GM23338 (cell line): Measurements from ENCODE around the gene ULK4. TPM values are rescaled to one million over a fixed set of nuclear protein-coding genes. Genes with fewer than 3 reads are reported as not detected.

Experiments
- ATAC-seq: fragments of 200-7000 bp; cut with Tn5 transposase; 3 replicates; pipeline ENCODE4 v1.9.1; 2020
- DNase-seq: peaks from one replicate; pipeline ENCODE4 v3.0.0-alpha.2; 2015; ENCODE audit warnings: low spot score
- H2AFZ ChIP-seq: fragments of 200-600 bp; sonication (generic); 2 replicates; pipeline ENCODE4 v1.8.0; 2016; ENCODE audit warnings: antibody characterized with exemption, mild to moderate bottlenecking, moderate library complexity
- H3F3A ChIP-seq: fragments of 200-600 bp; sonication (generic); replicated peaks from 2 replicates; pipeline ENCODE4 v1.8.0; 2017; ENCODE audit warnings: antibody characterized with exemption, mixed run types, low read depth
- H3K27ac ChIP-seq: fragments of 200-600 bp; sonication (generic); 2 replicates; pipeline ENCODE4 v1.6.1; 2016; ENCODE audit warnings: low read depth
- H3K27me3 ChIP-seq: fragments of 200-600 bp; sonication (generic); 2 replicates; pipeline ENCODE4 v1.8.0; 2016; ENCODE audit warnings: mild to moderate bottlenecking, mixed run types, moderate library complexity; ENCODE audit not compliant: insufficient read depth
- H3K36me3 ChIP-seq: fragments of 200-600 bp; sonication (generic); 2 replicates; pipeline ENCODE4 v1.8.0; 2016; ENCODE audit warnings: mild to moderate bottlenecking; ENCODE audit not compliant: insufficient read depth
- H3K4me1 ChIP-seq: fragments of 200-600 bp; sonication (generic); 2 replicates; pipeline ENCODE4 v1.8.0; 2016; ENCODE audit warnings: mild to moderate bottlenecking, moderate library complexity; ENCODE audit not compliant: insufficient read depth
- H3K4me2 ChIP-seq: fragments of 200-600 bp; sonication (generic); 2 replicates; pipeline ENCODE4 v1.7.1; 2017; ENCODE audit warnings: mixed run types
- H3K4me3 ChIP-seq: fragments of 200-600 bp; sonication (generic); 2 replicates; pipeline ENCODE4 v1.6.1; 2016; ENCODE audit warnings: mixed run types
- H3K79me2 ChIP-seq: fragments of 200-600 bp; sonication (generic); replicated peaks from 2 replicates; pipeline ENCODE4 v1.8.0; 2017; ENCODE audit warnings: mild to moderate bottlenecking; ENCODE audit not compliant: insufficient read depth
- H3K9me2 ChIP-seq: fragments of 200-600 bp; sonication (generic); 2 replicates; pipeline ENCODE4 v1.8.0; 2017; ENCODE audit not compliant: insufficient read depth
- H4K20me1 ChIP-seq: fragments of 200-600 bp; sonication (generic); replicated peaks from 2 replicates; pipeline ENCODE4 v1.8.0; 2017; ENCODE audit warnings: mild to moderate bottlenecking; ENCODE audit not compliant: insufficient read depth
- H3K27ac Mint-ChIP-seq: 2 replicates; pipeline ENCODE4 v1.8.0; 2020; ENCODE audit warnings: inconsistent platforms, mild to moderate bottlenecking, moderate library complexity, mixed read lengths
- H3K27me3 Mint-ChIP-seq: 3 replicates; pipeline ENCODE4 v1.8.0; 2022; ENCODE audit warnings: low read depth, mild to moderate bottlenecking, moderate library complexity, mixed read lengths, inconsistent platforms; ENCODE audit not compliant: insufficient read depth, poor library complexity
- H3K36me3 Mint-ChIP-seq: 3 replicates; pipeline ENCODE4 v1.8.0; 2021; ENCODE audit warnings: low read depth, mild to moderate bottlenecking, inconsistent platforms, moderate library complexity, mixed read lengths
- H3K4me1 Mint-ChIP-seq: 3 replicates; pipeline ENCODE4 v1.8.0; 2020; ENCODE audit warnings: mild to moderate bottlenecking, inconsistent platforms, mixed read lengths
- H3K4me3 Mint-ChIP-seq: 3 replicates; pipeline ENCODE4 v1.8.0; 2021; ENCODE audit warnings: moderate library complexity, mild to moderate bottlenecking, inconsistent platforms, mixed read lengths
- H3K9me3 Mint-ChIP-seq: 3 replicates; pipeline ENCODE4 v1.8.0; 2020; ENCODE audit warnings: moderate library complexity, mild to moderate bottlenecking, inconsistent platforms, mixed read lengths
- CTCF ChIP-seq, 2 experiments: fragments of 200-600 bp in 1 of 2; sonication (generic) in 1 of 2; conservative IDR thresholded peaks; 2 replicates each; pipeline versions ENCODE4 v1.5.1 to v1.6.1; 2016 to 2017; ENCODE audit warnings: antibody characterized with exemption in 2 of 2, low read depth in 2 of 2, mild to moderate bottlenecking in 2 of 2, moderate library complexity in 1 of 2
- ETS1 ChIP-seq: IDR thresholded peaks from 2 replicates; pipeline ENCODE4 v1.6.1; 2016; ENCODE audit warnings: antibody characterized with exemption
- EZH2 ChIP-seq: fragments of 200-600 bp; sonication (generic); IDR thresholded peaks from one replicate; pipeline ENCODE4 v1.8.0; 2017; ENCODE audit warnings: antibody characterized with exemption, mild to moderate bottlenecking, low read depth; ENCODE audit not compliant: unreplicated experiment
- EZH2phosphoT487 ChIP-seq: fragments of 200-600 bp; sonication (generic); IDR thresholded peaks from one replicate; pipeline ENCODE4 v1.8.1; 2018; ENCODE audit warnings: antibody characterized with exemption; ENCODE audit not compliant: unreplicated experiment
- JUNB ChIP-seq: IDR thresholded peaks from one replicate; pipeline ENCODE4 v1.6.1; 2016; ENCODE audit warnings: antibody characterized with exemption; ENCODE audit not compliant: unreplicated experiment
- NANOG ChIP-seq: IDR thresholded peaks from 2 replicates; pipeline ENCODE4 v1.6.1; 2016; ENCODE audit warnings: antibody characterized with exemption, borderline replicate concordance
- REST ChIP-seq: IDR thresholded peaks from one replicate; pipeline ENCODE4 v1.6.1; 2018; ENCODE audit warnings: antibody characterized with exemption; ENCODE audit not compliant: unreplicated experiment
- ZNF114 ChIP-seq: fragments of 250-450 bp; sonication (Bioruptor Pico); IDR thresholded peaks from 2 replicates; pipeline ENCODE4 v1.5.0; 2020; ENCODE audit warnings: mild to moderate bottlenecking, moderate library complexity
- ZNF331 ChIP-seq: fragments of 250-450 bp; sonication (Bioruptor Pico); IDR thresholded peaks from 2 replicates; pipeline ENCODE4 v1.5.0; 2020; ENCODE audit warnings: low read depth, mild to moderate bottlenecking, moderate library complexity
- ZNF462 ChIP-seq: fragments of 250-450 bp; sonication (Bioruptor Pico); IDR thresholded peaks from 2 replicates; pipeline ENCODE4 v1.5.0; 2020; ENCODE audit warnings: mild to moderate bottlenecking, moderate library complexity
- polyA plus RNA-seq: library from polyadenylated mRNA; unstranded; fragments of >200 nt; fragmentation: Nextera tagmentation; extraction: Ambion mirVana; gene quantifications from 2 replicates; pipeline ENCODE4 v1.2.1, GENCODE V29; 2016
- total RNA-seq: library from RNA; depleted of rRNA; stranded (reverse); fragments of >200 nt; shearing (Covaris generic); gene quantifications from 2 replicates; pipeline ENCODE4 v1.2.3, GENCODE V29; 2014

Gene ULK4
- total and polyA plus RNA-seq, 2 experiments from 2014 or later: 20.8 to 41.4 TPM

GRCh38 chr3:41239587-41239986 is 722.3 kb downstream of the ULK4 start:
- peaks cover 18% of the 10 kb centered on the region for H3K4me1 Mint-ChIP-seq
- Histone ChIP-seq H3K9me2 (no peaks in the 10 kb centered on the region), H3K4me3 (no peak overlapping the region), H3K27me3 (no peaks in the 10 kb centered on the region), H3K79me2 (no peaks in the 10 kb centered on the region; the same call in none of the 2 replicates), H4K20me1 (peaks cover 6% of the 10 kb centered on the region; the same call in 1 of the 2 replicates), H3K27ac (no peak overlapping the region), H3K36me3 (peaks cover 47% of the 10 kb centered on the region), H2AFZ (no peak overlapping the region), H3K4me2 (no peak overlapping the region), H3K4me1 (peaks cover 16% of the 10 kb centered on the region), H3F3A (no peaks in the 10 kb centered on the region; the same call in 1 of the 2 replicates)
- no peak for TF ChIP-seq NANOG
- TF ChIP-seq EZH2: no peak
- TF ChIP-seq CTCF (conservative IDR thresholded peaks at IDR 0.05; ENCODE audit: low read depth in 2 of 2): no peak
- no peak for TF ChIP-seq JUNB
- TF ChIP-seq ZNF114 (CRISPR knock-in tag): no peak
- TF ChIP-seq ZNF462 (CRISPR knock-in tag): no peak
- no peak for TF ChIP-seq EZH2phosphoT487
- no peak for TF ChIP-seq REST
- TF ChIP-seq ETS1: no peak
- TF ChIP-seq ZNF331 (CRISPR knock-in tag): no peak
- peaks cover 6% of the 10 kb centered on the region for H3K27me3 Mint-ChIP-seq
- peaks cover 75% of the 10 kb centered on the region for H3K36me3 Mint-ChIP-seq
- no peak overlapping the region for H3K27ac Mint-ChIP-seq
- no peak for DNase-seq
- H3K4me3 Mint-ChIP-seq: no peak overlapping the region
- no peak for ATAC-seq
- H3K9me3 Mint-ChIP-seq: no peaks in the 10 kb centered on the region
